GM12878 (cell line): ENCODE results near the gene PSMG3. TPM values are rescaled to one million over a fixed set of nuclear protein-coding genes. Genes with fewer than 3 reads are reported as not detected.

Experiments
- CEBPB ChIP-seq, 2 experiments: fragments of 150-350 bp in 1 of 2; IDR thresholded peaks; 2 replicates each; pipeline ENCODE4 v1.6.1; 2012 to 2014; ENCODE audit warnings: low read depth in 2 of 2, low read length in 2 of 2, borderline replicate concordance in 1 of 2, inconsistent platforms in 1 of 2
- EGR1 ChIP-seq, 2 experiments: IDR thresholded peaks; 1 replicate in 1 of 2; 2 replicates in 1 of 2; pipeline ENCODE4 v1.6.1; 2011 to 2012; ENCODE audit warnings: low read depth in 2 of 2, low read length in 2 of 2, borderline replicate concordance in 1 of 2, mild to moderate bottlenecking in 1 of 2, moderate library complexity in 1 of 2
- ESRRA ChIP-seq: IDR thresholded peaks from 2 replicates; pipeline ENCODE4 v1.6.1; 2012; ENCODE audit warnings: mild to moderate bottlenecking, low read length, improper control_type of control experiment
- ETV6 ChIP-seq, 2 experiments: fragments of 450-650 bp in 1 of 2; IDR thresholded peaks in 1 of 2; conservative IDR thresholded peaks in 1 of 2; 2 replicates each; pipeline ENCODE4 v1.6.1; 2014; ENCODE audit warnings: antibody characterized with exemption in 1 of 2, borderline replicate concordance in 1 of 2, low read depth in 1 of 2, mild to moderate bottlenecking in 1 of 2, moderate library complexity in 1 of 2
- EZH2 ChIP-seq: IDR thresholded peaks from 2 replicates; pipeline ENCODE4 v1.6.1; 2012; ENCODE audit warnings: low read depth, mild to moderate bottlenecking, control low read depth, inconsistent platforms, low read length, borderline replicate concordance; ENCODE audit not compliant: control insufficient read depth
- FOS ChIP-seq: IDR thresholded peaks from 3 replicates; pipeline ENCODE4 v1.6.1; 2011; ENCODE audit warnings: borderline replicate concordance; ENCODE audit not compliant: insufficient read length; ENCODE audit errors: extremely low read depth
- HDAC2 ChIP-seq: fragments of 200-600 bp; sonication (generic); IDR thresholded peaks from 2 replicates; pipeline ENCODE4 v1.6.1; 2017
- IKZF1 ChIP-seq: fragments of 450-650 bp; conservative IDR thresholded peaks from 2 replicates; pipeline ENCODE4 v1.6.1; 2017; ENCODE audit warnings: antibody characterized with exemption, mild to moderate bottlenecking
- POLR2A ChIP-seq: IDR thresholded peaks from 2 replicates; pipeline ENCODE4 v1.6.1; 2011; ENCODE audit warnings: low read depth, mild to moderate bottlenecking, low read length
- PRDM15 ChIP-seq: fragments of 450-650 bp; formaldehyde crosslinking; IDR thresholded peaks from 2 replicates; pipeline ENCODE4 v1.4.0; 2020; ENCODE audit warnings: mild to moderate bottlenecking, moderate library complexity
- SIN3A ChIP-seq: IDR thresholded peaks from 2 replicates; pipeline ENCODE4 v1.6.1; 2012; ENCODE audit warnings: low read depth, low read length, improper control_type of control experiment
- TCF12 ChIP-seq: IDR thresholded peaks from 2 replicates; pipeline ENCODE4 v1.6.1; 2011; ENCODE audit warnings: low read depth, mild to moderate bottlenecking, low read length
- ZBTB11 ChIP-seq: fragments of 450-650 bp; formaldehyde crosslinking; IDR thresholded peaks from 2 replicates; pipeline ENCODE4 v1.5.0; 2022; ENCODE audit warnings: mild to moderate bottlenecking, missing genetic modification characterization
- ZNF217 ChIP-seq: fragments of 450-650 bp; IDR thresholded peaks from 2 replicates; pipeline ENCODE4 v1.6.1; 2017; ENCODE audit warnings: antibody characterized with exemption, mild to moderate bottlenecking
- ZNF592 ChIP-seq: fragments of 450-650 bp; IDR thresholded peaks from 2 replicates; pipeline ENCODE4 v1.6.1; 2017; ENCODE audit warnings: mild to moderate bottlenecking, moderate library complexity
- polyA plus RNA-seq, 11 experiments: library from polyadenylated mRNA; depleted of rRNA in 4 of 11; unstranded in 6 of 11; stranded (reverse) in 5 of 11; fragments of >200 nt; fragmentation: Nextera tagmentation in 4 of 11; fragmentation: Illumina TruSeq in 1 of 11; extraction: Ambion mirVana in 4 of 11; extraction: Trizol in 1 of 11; gene quantifications; 1 replicate in 1 of 11; 2 replicates in 10 of 11; pipeline versions ENCODE4 v1.2.1 to v1.2.3, GENCODE V29; 2011 to 2016; ENCODE audit warnings: inconsistent platforms in 2 of 11, missing spikeins in 2 of 11, low read depth in 1 of 11
- total RNA-seq, 4 experiments: library from RNA; depleted of rRNA in 3 of 4; stranded (reverse); fragments of >200 nt in 3 of 4; fragmentation: Illumina TruSeq in 1 of 4; extraction: Trizol in 1 of 4; gene quantifications; 2 replicates each; pipeline versions ENCODE4 v1.2.1 to v1.2.3, GENCODE V29; 2013 to 2021

Gene PSMG3
- total and polyA plus RNA-seq, 10 of the 15 experiments (the other 5 are each of a cell fraction or from before 2014, with no cell fraction given), result 23.9 to 115 (median 60.6) TPM

GRCh38 chr7:1569833-1570632, at the start of gene PSMG3 (continued):
- TF ChIP-seq TCF12 (peak; percentile 42; the same call in 1 of the 2 replicates), PRDM15 (no peak), EZH2 (no peak), POLR2A (peak; percentile 80), IKZF1 (peak; percentile 95), CEBPB (IDR thresholded peaks at IDR 0.05; ENCODE audit: borderline replicate concordance in 1 of 2, low read depth in 2 of 2, low read length in 2 of 2) (no peak), ZNF592 (peak; percentile 30; the same call in 1 of the 2 replicates), HDAC2 (no peak), ZBTB11 (CRISPR knock-in tag) (peak; percentile 94), ESRRA (no peak), ZNF217 (no peak), ETV6 (conservative IDR thresholded peaks at IDR 0.05 in 1 of 2, IDR thresholded peaks at IDR 0.05 in 1 of 2; ENCODE audit: borderline replicate concordance in 1 of 2, low read depth in 1 of 2) (no peak), EGR1 (IDR thresholded peaks at IDR 0.05; ENCODE audit: borderline replicate concordance in 1 of 2, low read depth in 2 of 2, low read length in 2 of 2) (peak; percentile 65 to 91; a peak in 1 of 3 replicates), SIN3A (peak; percentile 75; the same call in 1 of the 2 replicates), FOS (no peak)
